ENCODE measurements around the gene IRF2.

The IRF2 gene

DNA sequence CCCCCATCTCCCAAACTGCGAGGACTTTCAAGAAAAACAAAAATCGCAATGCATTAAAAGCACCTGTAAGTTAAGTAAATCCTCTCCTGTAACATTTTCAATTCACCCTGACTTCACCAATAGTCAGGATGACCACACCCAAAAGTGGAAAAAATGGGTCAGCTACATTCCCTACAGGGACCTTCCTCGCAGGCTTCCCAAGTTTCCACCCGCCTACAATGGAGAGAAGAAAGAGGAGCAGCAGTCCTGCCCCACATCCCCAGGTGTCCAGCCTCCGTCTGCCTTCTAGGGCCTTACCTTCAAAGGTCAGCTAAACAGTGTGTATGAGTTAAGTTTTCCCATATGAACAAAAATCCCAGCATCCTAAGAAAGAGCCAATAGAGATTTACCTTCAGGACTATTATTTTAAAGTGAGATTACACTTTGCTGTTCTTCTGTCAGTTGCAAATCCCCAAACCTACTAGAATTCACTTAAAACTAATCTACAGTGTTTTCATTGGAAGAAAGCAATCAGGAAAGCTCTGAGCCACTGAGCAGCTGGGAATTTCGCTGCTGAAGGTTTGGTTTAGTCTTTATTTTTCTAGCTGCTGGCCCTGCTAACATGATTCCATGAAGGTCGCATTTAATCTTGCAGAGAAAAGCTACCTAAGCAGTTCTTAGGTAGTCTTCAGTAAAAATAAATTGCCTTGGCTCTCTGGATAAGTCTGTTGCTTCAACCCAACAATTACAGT lies 12.5 kb downstream of the IRF2 start:
- in situ Hi-C loops (cut with MboI; ENCODE audit: low sequenced_read_pairs, unreplicated experiment): no loop called here
- TF ChIP-seq, protein P1, sequence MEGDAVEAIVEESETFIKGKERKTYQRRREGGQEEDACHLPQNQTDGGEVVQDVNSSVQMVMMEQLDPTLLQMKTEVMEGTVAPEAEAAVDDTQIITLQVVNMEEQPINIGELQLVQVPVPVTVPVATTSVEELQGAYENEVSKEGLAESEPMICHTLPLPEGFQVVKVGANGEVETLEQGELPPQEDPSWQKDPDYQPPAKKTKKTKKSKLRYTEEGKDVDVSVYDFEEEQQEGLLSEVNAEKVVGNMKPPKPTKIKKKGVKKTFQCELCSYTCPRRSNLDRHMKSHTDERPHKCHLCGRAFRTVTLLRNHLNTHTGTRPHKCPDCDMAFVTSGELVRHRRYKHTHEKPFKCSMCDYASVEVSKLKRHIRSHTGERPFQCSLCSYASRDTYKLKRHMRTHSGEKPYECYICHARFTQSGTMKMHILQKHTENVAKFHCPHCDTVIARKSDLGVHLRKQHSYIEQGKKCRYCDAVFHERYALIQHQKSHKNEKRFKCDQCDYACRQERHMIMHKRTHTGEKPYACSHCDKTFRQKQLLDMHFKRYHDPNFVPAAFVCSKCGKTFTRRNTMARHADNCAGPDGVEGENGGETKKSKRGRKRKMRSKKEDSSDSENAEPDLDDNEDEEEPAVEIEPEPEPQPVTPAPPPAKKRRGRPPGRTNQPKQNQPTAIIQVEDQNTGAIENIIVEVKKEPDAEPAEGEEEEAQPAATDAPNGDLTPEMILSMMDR (IDR thresholded peaks at IDR 0.05; ENCODE audit: borderline replicate concordance, control extremely low read depth, extremely low read depth, insufficient read depth, missing control alignments): no peak
- no peak for DNase-seq (ENCODE audit: low spot score)

DNA sequence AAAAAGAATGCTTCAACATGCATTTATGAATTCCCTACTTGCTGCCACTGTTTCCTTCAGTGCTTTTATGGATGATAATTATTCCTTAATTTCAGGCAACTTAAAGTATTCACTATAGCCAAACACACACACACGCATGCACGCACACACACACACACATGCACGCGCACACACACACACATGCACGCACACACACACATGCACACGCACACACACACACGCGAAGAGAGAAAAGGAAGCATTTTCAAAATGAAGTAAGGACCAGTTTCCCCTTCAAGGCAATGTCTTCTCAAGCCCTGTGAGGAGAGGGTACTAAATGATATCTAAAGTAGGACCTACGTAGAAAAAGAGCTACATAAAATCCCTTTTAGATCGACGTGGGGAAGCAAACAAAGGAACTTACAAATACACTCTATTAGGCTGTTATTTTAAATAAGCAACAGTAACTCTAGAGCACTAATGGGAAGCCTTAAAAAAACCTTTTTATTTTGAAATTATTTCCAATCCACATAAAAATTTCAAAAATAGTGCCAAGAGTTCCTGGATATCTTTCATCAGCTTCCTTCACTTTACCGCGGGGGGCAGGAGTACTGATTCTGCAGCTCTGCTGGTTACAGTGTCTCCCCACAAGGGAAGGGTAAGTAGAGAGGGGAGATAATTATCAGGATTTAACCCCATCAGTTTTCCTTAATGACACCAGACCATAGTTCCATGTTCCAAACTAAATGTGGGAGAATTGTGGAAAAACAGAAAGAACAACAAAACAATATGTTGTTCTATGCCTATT lies 13.7 kb downstream of the IRF2 start:
- TF ChIP-seq, protein P1 (IDR thresholded peaks at IDR 0.05; ENCODE audit: borderline replicate concordance, control extremely low read depth, extremely low read depth, insufficient read depth, missing control alignments): no peak
- in situ Hi-C loops (cut with MboI; ENCODE audit: low sequenced_read_pairs, unreplicated experiment): no loop called here
- no peak for DNase-seq (ENCODE audit: low spot score)

DNA sequence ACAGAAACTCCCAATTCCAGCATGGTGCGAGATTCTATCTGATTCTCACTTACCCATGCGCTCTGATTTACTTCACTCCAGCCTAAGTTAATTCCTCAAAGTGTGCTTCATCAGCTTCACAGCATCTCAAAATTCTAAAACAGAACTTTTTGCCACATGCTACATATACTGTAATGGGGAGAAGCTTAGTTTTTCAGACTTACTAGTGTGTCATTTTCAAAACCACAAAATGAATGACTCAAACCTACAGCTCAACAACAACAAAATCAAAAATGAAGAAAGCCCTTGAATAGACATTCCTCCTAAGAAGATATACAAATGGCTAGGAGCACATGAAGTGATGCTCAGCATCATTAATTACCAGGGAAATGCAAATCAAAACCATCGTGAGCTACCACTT lies 14.9 kb downstream of the IRF2 start:
- TF ChIP-seq, protein P1 (IDR thresholded peaks at IDR 0.05; ENCODE audit: borderline replicate concordance, control extremely low read depth, extremely low read depth, insufficient read depth, missing control alignments): no peak
- no peak for DNase-seq (ENCODE audit: low spot score)
- in situ Hi-C loops (cut with MboI; ENCODE audit: low sequenced_read_pairs, unreplicated experiment): no loop called here

DNA sequence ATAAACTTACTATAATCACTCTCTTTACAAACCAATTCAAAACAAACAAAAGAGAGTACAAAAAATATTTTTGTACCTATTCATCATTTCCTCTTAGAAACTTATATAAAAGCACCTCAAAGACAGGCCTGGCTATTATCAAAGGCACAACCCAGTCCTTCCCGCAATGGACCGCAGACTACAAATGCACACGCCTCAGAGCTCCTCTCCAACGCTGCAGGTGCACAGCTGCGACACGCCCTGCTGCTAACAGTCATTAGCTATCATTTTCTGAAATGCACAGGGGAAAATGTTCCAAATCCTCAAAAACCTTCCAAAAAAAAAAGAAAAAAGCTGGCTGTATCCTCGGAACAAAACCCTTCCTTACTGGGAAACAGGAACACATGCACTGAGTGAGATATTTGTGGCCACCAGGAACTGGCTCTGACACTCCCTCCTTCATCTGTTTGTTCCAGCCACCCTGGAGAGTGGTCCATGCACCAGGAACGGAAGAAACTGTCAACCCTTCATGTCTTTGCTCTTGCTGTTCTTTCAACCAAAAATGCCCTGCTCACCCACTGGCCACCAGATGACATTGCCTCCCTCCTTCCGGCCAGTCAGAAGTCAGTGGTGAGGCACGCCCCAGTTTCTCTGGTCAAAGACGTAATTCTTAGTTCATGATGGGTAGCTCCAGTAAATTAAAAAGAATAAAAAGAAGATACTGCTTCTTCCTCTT lies 16.7 kb downstream of the IRF2 start:
- TF ChIP-seq, protein P1 (IDR thresholded peaks at IDR 0.05; ENCODE audit: borderline replicate concordance, control extremely low read depth, extremely low read depth, insufficient read depth, missing control alignments): no peak
- DNase-seq (ENCODE audit: low spot score): peak; percentile 46
- in situ Hi-C loops (cut with MboI; ENCODE audit: low sequenced_read_pairs, unreplicated experiment): no loop called here

DNA sequence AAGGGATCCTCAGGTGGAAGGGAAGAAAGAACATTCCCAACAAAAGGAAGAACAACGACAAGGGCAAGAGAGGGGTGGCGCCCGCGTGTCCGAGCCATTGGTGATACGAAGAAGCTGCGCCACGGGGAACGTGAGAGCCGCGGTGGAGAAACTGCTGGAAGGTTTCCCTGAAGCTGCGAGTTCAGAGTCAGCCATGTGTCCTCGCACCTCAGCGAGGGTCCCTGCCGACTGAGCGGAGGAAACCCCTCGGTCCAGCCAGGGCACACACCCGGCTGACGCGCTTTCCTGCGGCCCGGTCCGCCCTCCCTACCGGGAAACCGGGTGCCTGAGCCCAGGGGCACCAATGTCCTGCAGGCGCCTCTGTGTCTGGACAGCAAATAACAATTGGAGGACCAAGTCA lies 18.0 kb downstream of the IRF2 start:
- in situ Hi-C loops (cut with MboI; ENCODE audit: low sequenced_read_pairs, unreplicated experiment): no loop called here
- no peak for DNase-seq (ENCODE audit: low spot score)
- TF ChIP-seq, protein P1 (IDR thresholded peaks at IDR 0.05; ENCODE audit: borderline replicate concordance, control extremely low read depth, extremely low read depth, insufficient read depth, missing control alignments): no peak

DNA sequence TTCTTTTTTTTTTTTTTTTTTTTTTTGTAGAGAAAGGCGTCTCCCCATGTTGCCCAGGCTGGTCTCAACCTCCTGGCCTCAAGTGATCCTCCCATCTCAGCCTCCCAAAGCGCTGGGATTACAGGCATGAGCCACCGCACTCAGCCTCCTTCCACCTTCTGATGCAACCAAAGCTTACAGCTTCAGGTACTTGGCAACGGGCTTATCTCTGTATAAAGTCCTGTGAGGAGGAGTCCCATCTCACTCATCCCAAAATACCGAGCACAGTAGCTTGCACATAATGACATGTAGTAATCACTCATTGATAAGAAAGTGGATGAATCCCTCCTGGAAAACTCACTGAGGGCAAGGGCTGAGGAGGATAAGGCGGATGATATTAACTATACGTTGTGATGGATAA lies 19.1 kb downstream of the IRF2 start:
- TF ChIP-seq, protein P1 (IDR thresholded peaks at IDR 0.05; ENCODE audit: borderline replicate concordance, control extremely low read depth, extremely low read depth, insufficient read depth, missing control alignments): no peak
- no peak for DNase-seq (ENCODE audit: low spot score)
- in situ Hi-C loops (cut with MboI; ENCODE audit: low sequenced_read_pairs, unreplicated experiment): no loop called here

Measured in GM13976 (cell line).